Measurements from ENCODE around the gene SASH1.
A peak's percentile ranks its signal among the peaks of the same experiment; 100 is the strongest.

SASH1 gene

DNA sequence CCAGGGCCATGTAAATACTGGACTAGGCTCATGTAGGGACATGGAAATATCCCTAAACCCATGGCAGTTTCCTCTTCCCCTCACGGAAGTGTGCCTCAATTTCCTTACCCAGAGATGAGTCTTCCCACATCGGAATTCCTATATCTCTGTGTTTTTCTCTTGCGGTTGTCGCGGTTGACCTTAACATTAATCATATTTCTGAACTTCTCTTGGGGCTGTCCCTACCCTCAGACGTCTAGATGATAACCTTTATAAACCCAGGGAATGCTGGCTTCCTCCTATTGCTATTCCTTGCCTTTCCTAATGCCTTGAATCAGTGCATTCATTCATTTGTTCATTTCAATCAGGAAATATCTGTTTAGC lies 160.1 kb downstream of the SASH1 start:
- no peak for DNase-seq

GRCh38 chr6:148503703-148504102 lies 161.1 kb downstream of the SASH1 start:
- no peak for DNase-seq

DNA sequence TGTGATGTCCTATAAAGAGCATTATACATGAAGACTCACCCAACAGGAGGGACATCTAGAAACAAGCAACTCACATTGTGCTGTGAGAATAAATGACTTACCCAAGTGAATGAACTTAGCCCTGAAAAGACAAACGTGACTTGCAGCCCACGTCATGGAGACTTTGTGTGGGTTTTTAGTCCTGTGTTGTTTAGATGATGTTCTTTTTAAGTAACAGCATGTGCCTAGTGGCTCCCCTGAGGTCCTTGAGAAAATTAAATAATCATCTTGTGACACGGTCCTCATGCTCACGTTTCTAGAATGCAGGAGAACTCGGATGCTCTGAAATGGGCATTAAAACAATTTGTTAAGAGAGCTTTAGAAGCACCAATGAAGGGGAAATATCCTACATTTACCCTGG lies 165.1 kb downstream of the SASH1 start:
- DNase-seq: no peak

- peak; percentile 85 for DNase-seq
Measured at GRCh38 chr6:148508401-148509041, 165.9 kb downstream of the SASH1 start.

DNA sequence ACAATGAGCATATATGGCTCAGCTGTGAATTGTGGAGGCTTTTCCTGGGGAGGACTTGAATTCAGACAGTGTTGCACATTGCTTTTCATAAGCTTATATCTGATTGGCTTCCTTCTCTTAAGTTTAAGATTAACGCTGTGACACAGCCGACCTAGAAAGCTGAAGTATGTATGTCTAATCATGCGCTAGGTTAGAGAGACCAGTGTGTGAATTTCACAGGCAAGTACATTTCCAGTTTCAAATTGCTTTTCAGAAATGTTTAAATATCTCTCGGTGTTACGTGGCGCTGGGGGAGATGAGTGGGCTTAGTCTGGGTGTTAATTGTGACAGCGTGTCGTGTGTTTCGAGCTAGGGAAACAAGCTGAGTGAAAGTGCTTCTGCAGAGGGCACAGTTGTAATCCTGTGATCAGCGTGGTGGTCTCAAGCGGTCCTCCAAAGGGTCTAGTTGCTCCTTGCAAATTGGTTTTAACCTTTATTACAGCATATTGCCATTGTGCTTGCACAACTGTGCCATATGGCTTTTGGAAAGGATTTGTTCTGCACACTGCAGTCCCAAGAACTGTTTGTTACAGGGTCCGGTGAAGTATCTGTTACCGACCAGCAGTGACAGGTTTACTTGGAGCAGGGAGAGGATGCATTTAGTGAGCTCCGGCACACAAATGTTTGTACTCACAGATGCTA lies 166.6 kb downstream of the SASH1 start:
- no peak for DNase-seq

DNA sequence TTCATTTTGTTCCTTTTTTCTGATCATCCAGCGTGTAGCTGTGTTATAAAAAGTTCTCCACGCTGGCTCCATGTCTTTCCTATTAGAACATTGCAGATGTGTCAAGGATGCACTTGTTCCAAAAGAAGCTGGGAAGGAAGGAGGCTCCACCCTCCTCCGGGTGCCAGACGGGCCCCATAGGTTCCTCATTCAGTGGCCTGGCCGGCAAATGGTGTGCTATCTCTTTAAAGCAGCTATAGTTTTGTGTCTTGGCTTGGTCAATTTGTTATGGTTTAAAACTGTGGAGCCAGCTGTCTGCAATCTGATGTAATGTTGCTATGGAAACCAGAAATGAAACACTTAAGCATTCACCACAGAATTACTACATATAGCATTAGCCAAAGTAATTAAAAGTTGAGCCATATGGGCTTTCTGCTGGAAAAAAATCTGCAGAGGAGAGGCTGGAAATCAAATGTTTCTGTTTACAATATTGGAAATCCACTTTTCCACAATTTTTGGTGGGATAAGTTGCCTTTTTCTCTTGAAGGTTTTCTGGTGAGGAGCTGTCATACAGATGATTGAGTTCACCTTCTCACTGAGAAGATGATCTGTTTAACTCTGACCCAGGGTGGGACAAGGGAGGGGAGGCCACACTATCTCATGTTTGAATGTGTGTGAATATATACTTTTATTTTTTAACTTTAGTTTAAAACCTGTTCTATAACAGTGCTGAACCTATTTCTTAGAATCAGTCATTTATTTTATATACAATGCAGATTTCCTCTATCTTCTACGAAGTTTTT lies 167.4 kb downstream of the SASH1 start:
- peak; percentile 50 for DNase-seq

DNA sequence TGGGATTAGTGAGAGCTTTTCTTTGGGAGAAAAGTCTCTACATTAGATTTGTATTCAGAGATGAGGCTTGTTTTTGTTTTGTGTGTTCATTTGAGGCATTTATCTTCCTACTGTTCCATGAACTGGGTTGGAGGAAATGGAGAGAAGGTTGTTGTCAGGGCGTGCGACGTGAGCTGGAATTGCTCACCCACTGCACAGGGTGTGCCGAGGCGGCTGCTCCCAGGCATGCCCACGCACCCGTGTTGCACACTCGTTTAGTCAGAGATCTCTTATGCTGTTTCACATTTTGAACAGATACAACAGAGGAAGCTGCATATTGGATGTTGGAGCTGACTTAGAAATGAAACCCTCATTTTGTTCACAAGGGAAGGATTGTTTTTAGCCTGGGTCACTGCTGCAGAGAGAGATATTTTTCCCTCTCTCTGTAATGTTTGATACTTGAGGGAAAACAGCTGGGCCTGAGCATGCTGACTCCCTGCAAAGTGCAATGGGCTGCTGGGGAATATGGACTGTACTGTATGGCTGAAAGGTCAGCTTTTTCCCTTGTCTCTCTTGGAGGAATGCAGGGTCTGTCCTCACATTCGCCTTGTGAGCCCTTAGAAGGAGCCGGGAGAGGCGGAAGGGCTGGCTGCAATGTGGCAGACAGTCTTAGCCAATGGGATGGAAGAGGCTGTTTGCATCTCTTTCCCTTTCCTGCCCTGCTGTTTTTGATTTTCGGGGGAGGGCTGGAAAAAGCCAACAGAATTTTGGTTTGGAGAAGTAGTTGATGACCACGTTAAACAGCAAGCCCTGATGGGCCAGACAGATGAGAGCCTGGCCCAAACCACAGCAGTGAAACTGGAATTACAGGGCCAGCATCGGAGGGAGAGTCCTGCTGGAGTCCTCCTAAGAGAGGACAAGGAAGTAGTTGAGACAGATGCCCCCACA lies 170.8 kb downstream of the SASH1 start:
- no peak for DNase-seq

GRCh38 chr6:148514091-148514845 lies 171.6 kb downstream of the SASH1 start:
- DNase-seq: no peak

DNA sequence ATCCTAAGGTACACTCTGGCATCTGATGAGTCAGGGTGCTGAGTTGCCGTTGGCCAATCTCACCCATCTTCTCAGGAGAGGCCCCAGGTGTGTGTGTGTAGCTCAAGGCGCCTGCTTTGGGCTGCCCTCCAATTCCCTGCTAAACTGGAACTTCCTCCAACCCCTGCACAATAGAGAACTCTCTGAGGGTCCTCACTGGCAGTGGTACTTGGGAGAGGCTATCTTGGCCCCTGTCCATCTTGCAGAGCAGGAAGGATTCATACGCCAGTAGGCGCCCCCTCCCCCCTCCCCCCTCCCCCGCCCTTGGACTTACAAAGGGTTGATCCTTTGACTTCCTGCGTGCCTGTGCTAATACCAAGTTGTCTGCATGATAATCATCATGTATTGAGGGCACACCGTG lies 173.6 kb downstream of the SASH1 start:
- DNase-seq: no peak

- no peak for DNase-seq
Measured at GRCh38 chr6:148516617-148517016, 174.0 kb downstream of the SASH1 start.

- DNase-seq: no peak
Measured at GRCh38 chr6:148517470-148517869, 174.8 kb downstream of the SASH1 start.

DNA sequence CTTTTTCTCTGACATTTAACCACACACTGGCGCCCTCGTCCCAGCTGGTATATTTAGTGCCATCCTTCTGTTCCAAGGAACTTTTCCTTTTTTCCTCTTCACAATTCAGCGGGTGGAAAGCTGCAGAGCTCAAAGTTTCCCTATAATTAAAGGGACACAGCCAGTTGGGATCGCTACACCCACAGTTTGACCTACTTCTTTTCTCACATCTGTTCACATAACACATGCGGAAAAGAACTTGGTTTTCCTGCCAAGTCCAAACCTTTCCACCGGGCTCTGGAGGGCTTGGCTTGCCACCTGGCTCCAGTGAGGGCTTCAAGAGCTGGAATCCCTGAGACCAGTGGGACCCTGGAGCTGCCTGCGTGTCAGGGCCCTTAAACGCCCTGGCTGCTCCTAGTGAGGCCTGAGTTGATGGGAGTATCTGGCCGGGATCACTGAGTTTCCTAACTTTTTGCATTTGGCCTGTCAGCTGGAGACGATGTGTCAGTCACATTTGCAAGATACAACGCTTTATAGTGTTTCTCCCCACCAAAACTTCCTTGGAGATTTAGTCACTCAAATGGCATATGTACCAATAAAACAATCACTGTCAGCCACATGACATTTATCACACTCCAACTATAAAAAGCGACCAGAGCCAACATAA lies 176.0 kb downstream of the SASH1 start:
- no peak for DNase-seq

- DNase-seq: no peak
Measured at GRCh38 chr6:148520109-148520841, 177.6 kb downstream of the SASH1 start.

DNA sequence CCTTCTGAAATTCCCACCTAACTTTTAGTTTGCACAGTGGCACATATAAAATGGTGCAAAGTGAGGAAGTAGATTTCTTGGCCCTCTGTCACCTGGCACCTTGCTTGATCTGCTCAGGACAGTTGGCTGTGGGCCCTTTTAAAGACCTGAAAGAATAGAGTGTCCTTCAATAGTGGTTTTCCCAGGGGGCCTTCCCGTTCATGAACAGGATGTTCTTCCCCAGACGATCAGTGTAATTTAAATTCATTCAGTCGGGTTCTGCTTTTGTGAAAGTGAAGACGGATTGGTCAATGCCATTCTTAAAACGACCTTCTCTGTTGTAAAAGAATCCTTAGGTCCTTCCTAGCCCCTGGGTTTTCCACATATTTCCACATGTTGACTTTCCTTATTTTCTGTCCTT lies 178.5 kb downstream of the SASH1 start:
- DNase-seq: no peak

GRCh38 chr6:148521586-148521985 lies 178.9 kb downstream of the SASH1 start:
- no peak for DNase-seq

DNA sequence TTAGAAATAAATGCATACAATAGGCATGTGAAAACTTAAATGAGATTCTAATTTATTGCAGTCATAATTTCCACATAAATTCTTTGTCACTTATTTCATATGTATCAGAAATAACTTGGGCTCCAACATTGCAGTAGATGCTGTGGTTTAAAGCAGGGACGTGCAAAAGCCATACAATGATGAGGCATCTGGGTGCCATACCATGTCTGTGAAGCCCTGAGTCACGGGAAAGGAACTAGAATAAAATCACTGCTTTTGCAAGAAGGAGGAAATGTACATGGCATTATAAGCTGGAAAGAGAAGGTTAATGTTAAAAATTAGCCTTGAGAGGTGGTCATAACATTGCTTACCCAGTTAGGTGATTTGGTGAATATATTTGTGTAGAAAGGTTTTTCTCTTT lies 180.4 kb downstream of the SASH1 start:
- DNase-seq: no peak

GRCh38 chr6:148523551-148523950 lies 180.9 kb downstream of the SASH1 start:
- DNase-seq: no peak

- DNase-seq: no peak
Measured at GRCh38 chr6:148524471-148524882, 181.8 kb downstream of the SASH1 start.

DNA sequence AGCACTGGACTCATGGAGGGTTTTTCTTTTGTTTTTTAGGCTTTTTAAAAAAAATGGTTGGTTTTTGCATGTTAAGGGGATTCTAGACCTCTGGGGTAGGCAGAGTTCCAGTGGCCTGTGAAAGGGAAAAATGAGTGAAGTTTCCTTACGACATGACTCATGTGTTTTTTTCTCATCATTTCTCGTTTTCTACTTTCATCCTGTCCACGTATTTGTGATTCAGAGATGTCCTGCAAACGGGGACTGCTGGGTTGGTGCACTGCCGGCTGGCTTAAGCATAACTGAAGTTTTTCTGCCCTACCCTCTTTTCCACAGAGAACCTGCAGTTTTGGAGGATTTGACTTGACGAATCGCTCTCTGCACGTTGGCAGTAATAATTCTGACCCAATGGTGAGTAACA lies 182.3 kb downstream of the SASH1 start:
- peak; percentile 7 for DNase-seq

- no peak for DNase-seq
Measured at GRCh38 chr6:148525453-148525852, 182.8 kb downstream of the SASH1 start.

- DNase-seq: no peak
Measured at GRCh38 chr6:148526145-148526544, 183.5 kb downstream of the SASH1 start.

All from kidney glomerular epithelial cell (primary cell).